Stimulated activated CD8-positive, alpha-beta memory T cell treated with anti-CD3 and anti-CD28 coated beads, Interleukin-4, amount 100 ng/mL, for 48 hours (primary cell): ENCODE results near the gene ANLN.
"Not testable (repeated sequence)": the region's sequence is repeated elsewhere in the genome, so short reads cannot be mapped to it uniquely, and the experiment has no call there.

Source experiments
- DNase-seq: peaks from one replicate; pipeline ENCODE4 v3.0.0-alpha.2; 2020

ANLN gene

GRCh38 chr7:36420307-36420706, 30.6 kb downstream of the ANLN start:
- no peak for DNase-seq

GRCh38 chr7:36422072-36422471, 32.4 kb downstream of the ANLN start:
- DNase-seq, result no peak

- no peak for DNase-seq
These were observed 34.0 kb downstream of the ANLN start for GRCh38 chr7:36423633-36424032.

- DNase-seq, result no peak
These were observed 40.5 kb downstream of the ANLN start for GRCh38 chr7:36430186-36430585.

GRCh38 chr7:36430881-36431280, 41.2 kb downstream of the ANLN start:
- DNase-seq, result no peak

GRCh38 chr7:36438211-36438610, 48.5 kb downstream of the ANLN start:
- no peak for DNase-seq

- no peak for DNase-seq
These were observed 50.0 kb downstream of the ANLN start for GRCh38 chr7:36439624-36440023.

- DNase-seq, result no peak
These were observed 51.2 kb downstream of the ANLN start for GRCh38 chr7:36440880-36441279.

- DNase-seq, result no peak
These were observed 51.8 kb downstream of the ANLN start for GRCh38 chr7:36441344-36442022.

- DNase-seq, result no peak
These were observed 59.2 kb downstream of the ANLN start for GRCh38 chr7:36448781-36449379.

- DNase-seq, result no peak
These were observed 60.0 kb downstream of the ANLN start for GRCh38 chr7:36449685-36450084.

GRCh38 chr7:36453769-36454168, 64.1 kb downstream of the ANLN start:
- no peak for DNase-seq

- DNase-seq, result no peak
These were observed 66.0 kb downstream of the ANLN start for GRCh38 chr7:36455646-36456045.

- DNase-seq, result no peak
These were observed 66.5 kb downstream of the ANLN start for GRCh38 chr7:36456138-36456537.

- DNase-seq, result no peak
These were observed 66.9 kb downstream of the ANLN start for GRCh38 chr7:36456548-36456947.

GRCh38 chr7:36459236-36459960, 69.7 kb downstream of the ANLN start:
- no peak for DNase-seq

- no peak for DNase-seq
These were observed 71.3 kb downstream of the ANLN start for GRCh38 chr7:36460811-36461429.

- DNase-seq, result no peak
These were observed 73.0 kb downstream of the ANLN start for GRCh38 chr7:36462551-36463137.

- DNase-seq, result no peak
These were observed 74.6 kb downstream of the ANLN start for GRCh38 chr7:36464271-36464670.

GRCh38 chr7:36466001-36466400, 76.3 kb downstream of the ANLN start:
- not testable (repeated sequence) for DNase-seq

- no peak for DNase-seq
These were observed 78.9 kb downstream of the ANLN start for GRCh38 chr7:36468370-36469101.

- no peak for DNase-seq
These were observed 79.6 kb downstream of the ANLN start for GRCh38 chr7:36469236-36469635.
